NCI-H2107 treated with DMSO at 0.1 percent for 48 hours (cell line): Measurements from ENCODE around the gene ZNF174.
A peak's percentile ranks its signal among the peaks of the same experiment; 100 is the strongest.

Source experiments
- DNase-seq: peaks from one replicate; lab custom pipeline; 2025; ENCODE audit not compliant: unreplicated experiment; lab: John Stamatoyannopoulos, UW

The ZNF174 gene

DNA sequence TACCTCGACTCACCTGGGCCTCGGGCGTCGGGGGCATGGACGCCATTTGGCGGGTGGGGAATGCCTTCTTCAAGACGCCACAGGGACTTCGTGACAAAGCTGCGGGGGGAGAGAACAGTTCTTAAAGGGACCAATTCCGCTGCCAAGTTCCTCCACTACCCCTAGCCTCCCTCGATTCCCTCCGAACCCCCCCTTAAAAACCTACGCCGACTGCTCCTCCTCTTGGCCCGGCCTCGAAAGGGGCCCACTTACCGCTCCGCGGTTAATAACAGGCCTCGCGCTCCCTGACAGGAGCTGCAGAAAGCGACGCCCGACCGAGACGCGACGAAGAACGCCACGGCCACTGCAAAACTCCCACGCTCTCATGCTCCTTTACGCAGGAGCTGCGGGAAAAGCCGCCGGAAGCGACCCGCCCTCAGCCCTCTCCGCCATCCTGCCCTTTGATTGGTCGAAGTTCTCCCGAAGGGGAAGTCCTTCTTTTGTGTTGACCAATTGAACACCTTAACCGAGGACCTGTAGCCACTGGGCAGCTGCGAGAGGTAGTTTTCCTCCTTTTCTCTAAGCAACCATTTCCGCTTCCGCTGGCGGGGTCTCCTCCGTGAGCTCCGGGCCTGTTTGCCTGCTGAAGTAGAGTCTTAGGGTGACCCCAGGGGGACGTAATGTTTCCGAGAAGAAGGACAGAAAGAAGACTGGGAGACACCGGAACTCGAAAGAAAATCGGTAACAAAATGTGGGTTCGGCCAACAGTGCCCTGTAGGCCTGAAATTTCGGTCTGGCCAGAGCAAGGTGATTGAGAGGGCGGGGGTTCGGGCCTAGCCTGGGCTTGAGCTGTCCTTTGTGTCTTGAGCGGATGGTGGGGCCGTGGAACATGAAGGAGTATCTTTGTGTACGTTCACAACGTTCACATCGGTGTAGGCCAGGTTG lies 42.4 kb downstream of the ZNF174 start, which contains the start of the genes NAA60 and ZNF597:
NAA60 (plus strand) TSS at position 573 of the 924 bp plus-strand sequence. CDS start 32,548 bp downstream, outside the sequence.
ZNF597 (minus strand) TSS at position 397 of the 924 bp plus-strand sequence; CDS start at position 46, 351 bp downstream.
- peak; percentile 85 for DNase-seq

DNA sequence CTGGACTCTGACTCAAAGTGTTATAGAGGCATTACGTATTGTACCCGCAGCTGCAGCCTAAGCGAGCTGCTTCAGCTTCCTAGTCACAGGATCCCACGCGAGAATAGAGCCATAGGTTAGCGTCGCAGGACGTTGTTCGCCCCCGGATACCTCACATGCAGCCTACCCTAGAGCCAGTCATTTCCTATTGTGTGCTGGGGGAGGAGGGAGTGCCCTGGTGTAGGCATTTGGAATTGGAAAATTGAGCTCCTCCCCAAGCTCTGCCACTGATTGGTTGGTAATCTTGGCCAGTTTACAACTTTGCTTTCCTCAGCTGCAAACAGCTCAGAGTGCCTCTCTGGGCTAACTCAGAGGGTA lies 43.0 kb downstream of the ZNF174 start:
- no peak for DNase-seq

DNA sequence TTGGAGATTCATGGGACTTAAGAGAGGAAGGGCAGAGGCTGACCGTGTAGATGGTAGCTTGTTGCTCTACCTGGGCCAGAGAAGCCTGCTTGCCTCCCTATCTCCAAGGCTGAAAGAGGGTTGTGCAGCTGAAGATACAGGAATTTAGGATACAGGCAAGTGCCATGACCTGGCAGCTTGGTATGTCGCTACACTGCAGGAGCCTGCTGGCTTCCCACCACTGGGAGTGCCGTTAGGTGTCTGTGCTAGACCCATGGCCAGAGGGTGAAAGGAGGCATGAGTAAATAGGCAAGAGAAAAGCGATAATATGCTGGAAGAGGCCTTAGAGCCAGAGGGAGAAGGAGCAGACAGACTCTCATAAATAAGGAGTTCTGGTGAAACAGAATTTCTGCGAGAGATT lies 53.1 kb downstream of the ZNF174 start:
- DNase-seq, result no peak

DNA sequence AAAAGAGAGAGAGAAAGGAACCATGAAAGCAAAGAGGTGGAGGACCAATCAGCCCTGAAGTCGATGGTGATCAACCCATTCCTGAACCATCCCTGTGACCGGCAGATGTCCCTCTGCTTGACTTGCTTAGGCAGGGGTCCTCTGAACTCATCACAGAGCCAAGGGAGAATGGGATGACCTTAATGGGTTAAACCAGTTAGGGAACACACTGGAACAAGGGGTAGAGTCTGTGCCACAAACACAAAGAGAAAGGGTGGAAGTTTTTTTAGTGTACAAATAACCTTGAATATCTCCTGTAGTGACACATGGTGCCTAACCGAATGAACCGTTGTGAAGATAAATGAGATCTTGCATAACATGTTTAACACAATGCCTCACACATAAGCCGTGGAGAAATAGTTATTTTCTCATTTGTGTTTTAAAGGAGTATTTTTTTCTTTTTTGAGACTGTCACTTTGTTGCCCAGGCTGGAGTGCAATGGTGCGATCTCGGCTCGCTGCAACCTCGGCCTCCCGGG lies 53.7 kb downstream of the ZNF174 start:
- no peak for DNase-seq

GRCh38 chr16:3457434-3458252 lies 56.6 kb downstream of the ZNF174 start:
- DNase-seq, result peak; percentile 61

DNA sequence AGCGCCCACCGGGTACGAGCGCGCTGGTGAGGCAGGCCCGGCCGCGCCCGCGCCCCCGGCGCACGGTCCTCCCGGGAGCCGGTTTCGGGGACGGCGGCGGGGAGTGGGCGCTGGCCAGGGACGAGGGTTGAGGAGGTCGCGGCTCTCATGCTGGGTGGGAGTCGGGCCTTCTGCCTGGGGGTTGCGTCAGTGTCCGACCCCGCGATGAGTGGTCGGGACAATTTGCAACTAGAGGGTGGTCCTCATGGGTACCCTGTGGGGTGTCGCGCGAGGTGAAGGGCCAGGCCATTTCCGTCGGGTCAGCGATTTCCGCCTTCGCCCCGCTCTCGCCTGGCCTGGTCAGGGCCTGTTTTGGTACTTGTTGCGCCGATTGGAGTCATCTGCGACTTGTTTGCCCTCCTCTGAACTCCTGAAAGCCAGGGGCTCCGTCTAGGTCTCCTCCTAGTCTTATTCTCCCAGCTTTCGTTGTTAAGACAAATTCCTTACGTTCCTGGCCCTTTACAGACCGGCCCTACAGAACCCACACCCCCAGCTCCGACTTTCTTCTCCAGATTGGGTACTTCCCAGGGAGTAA lies 57.4 kb downstream of the ZNF174 start:
- no peak for DNase-seq

- no peak for DNase-seq
Observed at GRCh38 chr16:3458852-3459361, 57.9 kb downstream of the ZNF174 start.
